Measurements from ENCODE around the gene ZNF586.
"Not testable (repeated sequence)": the region's sequence is repeated elsewhere in the genome, so short reads cannot be mapped to it uniquely, and the experiment has no call there.

The ZNF586 gene

GRCh38 chr19:57769345-57770131 lies at the start of gene ZNF586:
Gene ZNF586, plus strand, starts transcription at chr19:57769676. Its CDS starts 167 bp downstream, at chr19:57769843.
- DNase-seq (ENCODE audit: low spot score): peak; percentile 97

GRCh38 chr19:57719901-57720519 lies 49.5 kb upstream of the ZNF586 start:
- no peak for DNase-seq (ENCODE audit: low spot score)

- no peak for DNase-seq (ENCODE audit: low spot score)
These were observed 48.6 kb upstream of the ZNF586 start for GRCh38 chr19:57720878-57721277.

- DNase-seq (ENCODE audit: low spot score): not testable (repeated sequence)
These were observed 31.2 kb upstream of the ZNF586 start for GRCh38 chr19:57738320-57738719.

GRCh38 chr19:57738770-57739169 lies 30.7 kb upstream of the ZNF586 start:
- not testable (repeated sequence) for DNase-seq (ENCODE audit: low spot score)

- peak; percentile 95 for DNase-seq (ENCODE audit: low spot score)
These were observed 22.6 kb upstream of the ZNF586 start, which contains the start of gene ZNF776 for GRCh38 chr19:57746580-57747471. Gene ZNF776, plus strand, starts transcription at chr19:57746815. Its CDS starts 244 bp downstream, at chr19:57747059.

DNA sequence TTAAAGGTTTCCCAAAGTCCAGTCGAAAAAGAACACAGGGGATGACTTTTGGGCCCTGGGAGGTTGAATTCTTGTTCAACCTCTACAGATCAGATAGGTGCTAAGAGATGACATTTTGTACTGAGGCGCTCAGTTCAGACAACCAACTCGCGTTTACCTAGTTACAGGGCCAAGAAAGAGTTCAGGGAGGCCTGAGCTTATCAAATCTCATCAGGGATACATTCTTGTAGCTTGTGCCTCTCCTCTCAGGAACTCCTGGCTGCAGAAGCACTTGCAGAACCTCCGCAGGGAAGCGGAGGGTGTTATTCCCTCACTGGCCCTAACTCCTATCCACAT lies 22.0 kb upstream of the ZNF586 start:
- no peak for DNase-seq (ENCODE audit: low spot score)

DNA sequence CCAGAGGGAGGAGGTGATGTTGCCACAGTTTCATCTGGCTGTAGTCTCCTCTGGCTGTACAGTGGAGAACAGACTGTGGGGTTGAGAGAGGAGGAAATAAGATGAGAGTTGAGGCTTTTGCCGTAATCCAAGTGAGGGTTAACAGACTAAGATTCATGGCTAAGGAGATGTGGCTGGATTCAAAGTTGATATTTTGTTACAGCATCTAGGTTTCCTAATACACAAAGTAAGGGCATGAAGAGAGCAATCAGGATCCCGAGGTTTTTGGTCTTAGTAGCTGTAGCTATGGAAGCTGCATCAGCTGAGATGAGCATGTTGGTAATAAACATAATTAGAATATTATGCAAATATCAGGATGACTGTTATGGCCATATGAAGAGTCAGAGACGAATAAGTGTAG lies 21.4 kb upstream of the ZNF586 start:
- DNase-seq (ENCODE audit: low spot score): no peak

GRCh38 chr19:57754091-57754673 lies 15.3 kb upstream of the ZNF586 start:
- no peak for DNase-seq (ENCODE audit: low spot score)

DNA sequence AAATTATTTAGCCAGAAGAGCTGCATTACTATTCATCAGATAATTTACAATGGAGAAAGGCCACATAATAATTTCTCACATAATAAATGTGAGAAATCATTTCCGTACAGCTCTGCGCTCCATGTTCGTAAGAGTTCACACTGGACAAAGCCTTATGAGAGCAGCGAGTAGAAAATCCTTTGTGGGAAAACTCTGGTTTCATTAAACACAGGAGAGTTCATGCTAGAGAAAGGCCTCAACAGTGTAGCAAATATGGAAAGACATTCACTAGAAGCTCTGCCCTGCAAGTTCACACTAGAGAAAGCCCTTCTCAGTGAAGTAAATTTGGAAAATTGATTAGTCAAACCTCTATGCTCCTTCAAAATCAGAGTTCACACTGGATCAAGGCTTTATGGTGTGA lies 14.4 kb upstream of the ZNF586 start:
- DNase-seq (ENCODE audit: low spot score): no peak

- no peak for DNase-seq (ENCODE audit: low spot score)
These were observed 11.5 kb upstream of the ZNF586 start for GRCh38 chr19:57757941-57758340.

DNA sequence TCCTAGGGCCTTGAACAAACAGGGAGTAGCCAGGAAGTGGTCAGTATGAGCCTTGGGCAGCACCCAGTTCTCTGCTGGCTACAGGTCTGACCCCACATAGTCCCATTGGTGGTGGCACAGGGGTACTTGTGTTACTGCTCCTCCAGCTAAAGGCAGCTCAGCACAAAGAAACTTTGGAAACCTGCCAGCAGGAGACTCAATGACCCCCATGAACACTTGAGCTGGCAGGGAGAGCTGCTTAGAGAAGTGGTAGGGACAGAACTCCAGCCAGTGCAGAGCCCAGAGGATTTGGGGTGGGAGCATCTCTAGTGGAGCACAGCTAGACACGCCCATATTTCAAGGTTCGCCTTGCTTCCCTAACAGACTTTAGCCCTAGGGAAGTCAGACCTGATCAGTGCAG lies 10.4 kb upstream of the ZNF586 start:
- no peak for DNase-seq (ENCODE audit: low spot score)

- DNase-seq (ENCODE audit: low spot score): no peak
These were observed 1.9 kb downstream of the ZNF586 start for GRCh38 chr19:57771417-57771816.

GRCh38 chr19:57773488-57773887 lies 4.0 kb downstream of the ZNF586 start:
- no peak for DNase-seq (ENCODE audit: low spot score)

DNA sequence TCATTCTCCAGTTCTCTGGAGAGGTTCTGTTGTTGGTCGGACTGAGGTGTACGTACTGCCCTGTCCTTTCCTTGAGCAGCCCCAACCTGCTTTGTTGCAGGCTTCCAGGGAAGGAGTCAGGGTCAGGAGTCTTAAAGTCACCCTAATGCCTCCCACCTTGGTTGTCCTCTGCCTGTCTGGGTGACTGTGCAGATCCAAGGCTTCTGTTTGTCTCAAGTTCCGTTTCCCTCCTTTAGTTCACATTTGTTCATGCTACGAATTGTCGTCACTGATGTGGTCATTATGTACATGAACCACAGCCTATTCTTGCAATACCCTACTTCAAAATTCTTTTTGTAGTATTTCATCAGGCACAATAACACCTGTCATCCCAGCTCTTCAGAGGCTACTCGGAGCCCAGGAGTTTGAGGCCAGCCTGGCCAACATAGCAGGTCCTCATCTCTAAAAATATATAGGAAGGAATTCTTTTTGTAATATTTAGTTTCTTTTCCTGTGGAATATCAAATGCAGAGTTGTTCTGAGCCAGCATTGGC lies 7.4 kb downstream of the ZNF586 start:
- DNase-seq (ENCODE audit: low spot score): no peak

GRCh38 chr19:57778336-57778735 lies 8.9 kb downstream of the ZNF586 start:
- no peak for DNase-seq (ENCODE audit: low spot score)

GRCh38 chr19:57779220-57779845 lies 9.9 kb downstream of the ZNF586 start:
- DNase-seq (ENCODE audit: low spot score): no peak

DNA sequence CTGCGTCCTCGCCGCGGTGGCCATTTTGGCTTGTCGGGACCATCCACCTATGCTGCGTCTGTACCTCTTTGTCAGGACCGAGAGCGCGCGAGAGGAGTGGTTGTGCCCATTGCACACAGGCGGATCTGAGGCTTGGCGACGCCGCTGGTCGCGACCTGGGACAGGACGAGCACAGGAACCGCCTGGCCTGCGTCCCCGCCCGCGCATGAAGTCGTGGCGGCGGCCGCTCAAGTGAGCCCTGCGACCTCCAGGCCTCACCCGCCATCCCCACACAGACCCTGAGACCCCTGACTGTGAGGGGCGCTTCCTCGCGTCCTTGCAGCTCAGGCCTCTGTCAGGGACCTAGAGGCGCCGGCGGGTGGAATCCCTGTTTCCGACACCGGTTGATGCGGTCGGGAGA lies 16.8 kb downstream of the ZNF586 start:
- no peak for DNase-seq (ENCODE audit: low spot score)

- no peak for DNase-seq (ENCODE audit: low spot score)
These were observed 17.4 kb downstream of the ZNF586 start for GRCh38 chr19:57786906-57787305.

DNA sequence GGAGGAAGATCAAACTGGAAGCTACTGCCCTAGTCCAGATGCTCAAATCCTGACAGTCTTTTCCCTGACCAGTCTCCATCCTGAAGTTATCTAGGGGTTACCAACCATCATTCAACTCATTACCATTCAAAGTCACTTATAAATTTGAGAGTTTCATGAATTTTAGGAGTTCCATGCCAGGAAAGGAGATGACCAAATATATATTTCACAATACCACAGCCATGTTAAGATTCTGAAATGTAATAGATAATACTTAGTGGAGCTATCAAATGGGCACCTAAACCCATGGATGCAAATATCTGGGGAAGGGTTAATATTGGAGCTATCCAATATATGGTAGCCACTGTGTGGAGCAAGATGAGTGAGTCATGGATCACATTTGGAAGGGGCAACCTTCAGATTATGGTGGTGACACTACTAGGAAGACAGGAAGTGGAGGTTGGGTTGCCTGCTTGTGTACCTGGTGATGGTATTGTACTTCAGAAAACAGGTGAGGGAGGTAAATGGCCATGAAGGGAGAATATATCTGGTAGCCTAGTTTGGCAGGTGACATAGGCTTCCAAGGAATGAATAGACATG lies 18.7 kb downstream of the ZNF586 start:
- DNase-seq (ENCODE audit: low spot score): no peak

GRCh38 chr19:57789288-57789687 lies 19.8 kb downstream of the ZNF586 start:
- no peak for DNase-seq (ENCODE audit: low spot score)
